Small intestine (tissue), 16 donors: Measurements from ENCODE around the gene FALEC. TPM values are rescaled to one million over a fixed set of nuclear protein-coding genes. Genes with fewer than 3 reads are reported as not detected.

Experiments used
- DNase-seq, 2 donors: peaks; one replicate each; pipeline versions ENCODE4 v3.0.0 to v3.0.0-alpha.2; 2013
- FAIRE-seq: peaks from 2 replicates; lab custom pipeline; 2012; peaks lifted over from hg19 to GRCh38; lab: Jason Lieb, UNC
- H3K27ac ChIP-seq, 3 donors: one replicate each; pipeline ENCODE4 v1.5.1; 2013; ENCODE audit warnings: low read length in 2 of 3, mild to moderate bottlenecking in 2 of 3, control low read depth in 1 of 3, inconsistent platforms in 1 of 3, low read depth in 1 of 3, moderate library complexity in 1 of 3
- H3K27me3 ChIP-seq, 3 donors: one replicate each; pipeline ENCODE4 v1.6.1; 2013; ENCODE audit warnings: low read length in 3 of 3, inconsistent platforms in 1 of 3; ENCODE audit not compliant: control insufficient read depth in 3 of 3, insufficient read depth in 3 of 3
- H3K36me3 ChIP-seq, 3 donors: one replicate each; pipeline ENCODE4 v1.6.1; 2013; ENCODE audit warnings: low read length in 3 of 3, inconsistent platforms in 1 of 3, low read depth in 1 of 3, mild to moderate bottlenecking in 1 of 3, moderate library complexity in 1 of 3; ENCODE audit not compliant: control insufficient read depth in 3 of 3, insufficient read depth in 2 of 3
- H3K4me1 ChIP-seq, 3 donors: one replicate each; pipeline ENCODE4 v1.6.1; 2013; ENCODE audit warnings: low read length in 2 of 3, inconsistent platforms in 1 of 3, low read depth in 1 of 3, mild to moderate bottlenecking in 1 of 3, moderate library complexity in 1 of 3; ENCODE audit not compliant: control insufficient read depth in 3 of 3, insufficient read depth in 2 of 3
- H3K4me3 ChIP-seq, 3 donors: one replicate each; pipeline ENCODE4 v1.5.1; 2013; ENCODE audit warnings: low read length in 3 of 3, control low read depth in 1 of 3, inconsistent platforms in 1 of 3, low read depth in 1 of 3, mild to moderate bottlenecking in 1 of 3, moderate library complexity in 1 of 3
- H3K9me3 ChIP-seq, 2 donors: one replicate each; pipeline ENCODE4 v1.6.1; 2013; ENCODE audit warnings: low read depth in 1 of 2, low read length in 1 of 2; ENCODE audit not compliant: control insufficient read depth in 2 of 2, insufficient read depth in 1 of 2
- WGBS, 3 donors: extraction: QIAGEN DNeasy Blood & Tissue Kit; methylation state at CpG; one replicate each; pipeline ENCODE4 v1.1.7; 2013; 5-methylcytosine and 5-hydroxymethylcytosine counted together
- long read RNA-seq, 10 donors: transcript quantifications; one replicate each; lab custom pipeline, GENCODE V29; 2026
- polyA plus RNA-seq, 4 donors: library from polyadenylated mRNA; stranded (reverse) in 3 of 4; unstranded in 1 of 4; fragments of 200-250 nt in 3 of 4; fragments of 120-200 nt in 1 of 4; gene quantifications; one replicate each; pipeline versions ENCODE4 v1.2.1 to v1.2.3, GENCODE V29; 2013
- donor health status: healthy with polysubstance abuse.
- donor health status: control.
- donor health status: control.
- donor health status: Bipolar disorder and iron deficiency.
- donor health status: healthy.

FALEC gene
- polyA plus RNA-seq = under 1 TPM in 1 of 4 donors, not detected in 3; 0.24 TPM
- long read RNA-seq, donor 1 = 0 reads
- long read RNA-seq, donor 2 = 0 reads
- long read RNA-seq, donor 3 = 0 reads
- long read RNA-seq, donor 4 = 0 reads
- long read RNA-seq, donor 5 = 0 reads
- long read RNA-seq, donor 6 = 0 reads
- long read RNA-seq, donor 7 = 0 reads
- long read RNA-seq, donor 8 = 0 reads
- long read RNA-seq, donor 9 = 0 reads
- long read RNA-seq, donor 10 = 0 reads

DNA sequence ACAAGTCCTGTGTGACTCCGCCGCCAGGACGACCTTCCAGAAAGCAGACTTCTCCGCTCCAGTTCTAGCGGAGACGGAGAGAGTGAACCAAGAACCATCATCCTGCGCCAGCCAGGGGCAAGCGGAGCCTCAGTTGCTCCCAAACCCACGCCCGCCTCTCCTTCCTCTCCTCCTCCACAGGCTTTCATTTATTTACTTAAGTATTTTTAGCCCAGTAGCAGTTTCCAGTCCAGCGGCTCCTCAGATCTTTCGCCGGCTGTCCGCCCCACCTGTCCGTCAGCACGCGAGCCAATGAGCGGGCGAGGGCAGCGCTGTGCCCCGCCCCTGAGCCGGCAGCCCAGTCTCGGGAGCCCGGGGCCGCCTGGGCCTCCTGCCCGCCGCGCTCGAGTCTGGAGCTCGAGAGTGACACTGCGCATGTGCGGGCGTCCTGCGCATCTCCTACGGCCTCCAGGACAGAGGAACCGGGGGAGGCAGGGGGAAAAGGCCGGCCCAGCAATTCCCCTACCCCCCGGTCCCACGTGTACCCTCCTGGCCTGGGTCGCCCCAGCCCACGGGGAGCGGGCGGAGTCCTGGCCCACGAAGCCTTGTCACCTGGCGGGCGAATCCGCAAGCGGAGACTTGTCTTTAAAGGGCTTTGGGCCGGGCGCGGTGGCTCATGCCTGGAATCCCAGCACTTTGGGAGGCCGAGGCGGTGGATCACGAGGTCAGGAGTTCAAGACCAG, at the start of gene FALEC:
FALEC (plus strand) TSS at position 425 of the 722 bp plus-strand sequence.
- Histone ChIP-seq H3K4me3 (peak within 1 kb of the TSS; percentile 52 to 66 (median 56)), H3K4me1 (peaks cover 2 to 12% (median 4%) of the 10 kb centered on the region in 3 donors), H3K27me3 (no peaks in the 10 kb centered on the region), H3K9me3 (no peaks in the 10 kb centered on the region), H3K36me3 (peaks cover 0 to 18% (median 0%) of the 10 kb centered on the region in 3 donors), H3K27ac (peak within 1 kb of the TSS; percentile 28 to 83 (median 39))
- WGBS, 3 donors = 0% methylated on average over 44 to 54 of the region's 54 CpGs
- FAIRE-seq = no peak
- peak; percentile 96 for DNase-seq

DNA sequence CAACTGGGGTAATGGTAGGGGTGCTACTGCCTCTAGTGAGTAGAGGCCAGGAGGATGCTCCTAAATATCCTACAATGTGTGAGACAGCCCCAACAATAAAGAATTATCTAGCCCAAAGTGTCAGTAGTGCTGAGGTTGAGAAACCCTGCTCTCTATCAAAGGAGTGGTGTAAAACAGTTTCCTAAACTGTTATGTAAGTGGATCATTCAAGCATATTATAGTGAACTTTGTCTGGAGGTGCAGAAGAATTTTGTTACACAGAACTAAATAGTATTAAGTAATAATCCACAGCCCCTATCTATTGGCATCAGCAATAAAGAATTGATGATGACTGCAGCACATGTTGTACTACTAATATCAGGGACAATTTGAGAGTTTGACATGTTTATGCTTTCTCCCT, 48.6 kb upstream of the FALEC start:
- DNase-seq (no peak), FAIRE-seq (no peak)
- H3K9me3 ChIP-seq = no peaks in the 10 kb centered on the region
- H3K27ac ChIP-seq = no peak overlapping the region
- no peaks in the 10 kb centered on the region for H3K4me1 ChIP-seq
- no peaks in the 10 kb centered on the region for H3K27me3 ChIP-seq
- peaks cover 17 to 66% (median 19%) of the 10 kb centered on the region in 3 donors for H3K36me3 ChIP-seq
- H3K4me3 ChIP-seq = no peak overlapping the region

DNA sequence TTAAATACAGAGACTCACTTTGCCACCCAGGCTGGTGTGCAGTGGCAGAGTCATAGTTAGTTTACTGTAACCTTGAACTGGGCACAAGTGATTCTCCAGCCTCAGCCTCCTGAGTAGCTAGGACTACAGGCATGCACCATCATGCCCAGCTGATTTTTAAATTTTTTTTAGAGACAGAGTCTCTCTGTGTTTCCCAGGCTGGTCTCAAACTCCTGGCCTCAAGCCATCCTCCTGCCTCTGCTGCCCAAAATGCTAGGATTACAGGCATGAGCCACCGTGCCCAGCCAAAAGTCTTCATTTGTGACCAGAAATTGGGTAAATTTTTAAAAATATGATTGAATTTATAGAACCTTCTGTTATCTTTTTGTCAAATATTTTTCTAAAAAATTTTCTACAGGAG, 46.3 kb upstream of the FALEC start:
- H3K36me3 ChIP-seq = peaks cover 17 to 61% (median 25%) of the 10 kb centered on the region in 3 donors
- H3K9me3 ChIP-seq = no peaks in the 10 kb centered on the region
- no peak for FAIRE-seq
- no peaks in the 10 kb centered on the region for H3K27me3 ChIP-seq
- no peak overlapping the region for H3K4me3 ChIP-seq
- H3K4me1 ChIP-seq = no peaks in the 10 kb centered on the region
- DNase-seq = no peak
- no peak overlapping the region for H3K27ac ChIP-seq
- WGBS, 3 donors = 90 to 93% (median 91%) methylated on average over 1 of the region's 1 CpG

DNA sequence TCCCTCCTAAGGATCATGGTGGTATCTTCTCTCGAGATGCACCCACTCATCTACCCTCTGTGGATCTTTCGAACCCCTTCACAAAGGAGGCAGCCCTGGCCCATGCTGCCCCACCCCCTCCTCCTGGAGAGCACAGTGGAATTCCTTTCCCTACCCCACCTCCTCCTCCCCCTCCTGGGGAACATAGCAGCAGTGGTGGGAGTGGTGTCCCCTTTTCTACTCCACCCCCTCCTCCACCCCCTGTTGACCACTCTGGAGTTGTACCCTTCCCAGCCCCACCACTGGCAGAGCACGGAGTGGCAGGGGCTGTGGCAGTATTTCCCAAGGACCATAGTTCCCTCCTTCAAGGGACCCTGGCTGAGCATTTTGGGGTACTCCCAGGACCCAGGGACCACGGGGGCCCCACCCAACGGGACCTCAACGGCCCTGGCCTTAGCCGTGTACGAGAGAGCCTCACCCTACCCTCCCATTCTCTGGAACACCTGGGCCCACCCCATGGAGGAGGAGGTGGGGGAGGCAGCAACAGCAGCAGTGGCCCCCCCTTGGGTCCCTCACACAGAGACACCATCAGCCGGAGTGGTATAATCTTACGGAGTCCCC, 42.9 kb upstream of the FALEC start:
- H3K36me3 ChIP-seq = peaks cover 14 to 40% (median 25%) of the 10 kb centered on the region in 3 donors
- H3K4me1 ChIP-seq = peaks cover 0 to 5% (median 0%) of the 10 kb centered on the region in 3 donors
- H3K9me3 ChIP-seq = no peaks in the 10 kb centered on the region
- H3K27me3 ChIP-seq = no peaks in the 10 kb centered on the region
- H3K4me3 ChIP-seq = no peak overlapping the region
- WGBS, 3 donors = 90 to 95% (median 91%) methylated on average over 10 of the region's 10 CpGs
- H3K27ac ChIP-seq = no peak overlapping the region
- no peak for DNase-seq
- no peak for FAIRE-seq

DNA sequence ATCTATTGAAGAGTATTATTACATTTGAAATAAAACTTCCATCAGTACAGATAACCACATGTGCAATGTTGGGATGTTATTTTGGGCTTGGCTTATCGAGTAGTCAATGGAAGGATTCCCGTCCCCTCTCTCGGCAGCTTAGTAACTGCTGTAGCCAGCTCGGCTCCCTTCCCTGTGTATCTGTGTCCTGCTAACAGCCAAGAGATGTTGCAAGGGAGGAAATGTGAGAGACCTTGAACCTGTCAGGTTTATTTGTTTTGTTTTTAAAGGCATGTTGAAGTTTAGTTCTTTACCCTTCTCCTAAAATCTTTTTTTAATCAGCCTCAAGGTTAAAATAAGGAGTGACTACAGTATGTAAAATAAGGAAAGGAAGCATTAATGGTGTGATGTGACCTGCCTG, 41.9 kb upstream of the FALEC start:
- Histone ChIP-seq H3K36me3 (peaks cover 12 to 32% (median 25%) of the 10 kb centered on the region in 3 donors), H3K4me1 (peaks cover 0 to 5% (median 0%) of the 10 kb centered on the region in 3 donors), H3K9me3 (no peaks in the 10 kb centered on the region), H3K27me3 (no peaks in the 10 kb centered on the region), H3K27ac (no peak overlapping the region), H3K4me3 (no peak overlapping the region)
- no peak for DNase-seq
- no peak for FAIRE-seq
- WGBS, 3 donors = 81 to 85% (median 85%) methylated on average over 4 of the region's 4 CpGs

DNA sequence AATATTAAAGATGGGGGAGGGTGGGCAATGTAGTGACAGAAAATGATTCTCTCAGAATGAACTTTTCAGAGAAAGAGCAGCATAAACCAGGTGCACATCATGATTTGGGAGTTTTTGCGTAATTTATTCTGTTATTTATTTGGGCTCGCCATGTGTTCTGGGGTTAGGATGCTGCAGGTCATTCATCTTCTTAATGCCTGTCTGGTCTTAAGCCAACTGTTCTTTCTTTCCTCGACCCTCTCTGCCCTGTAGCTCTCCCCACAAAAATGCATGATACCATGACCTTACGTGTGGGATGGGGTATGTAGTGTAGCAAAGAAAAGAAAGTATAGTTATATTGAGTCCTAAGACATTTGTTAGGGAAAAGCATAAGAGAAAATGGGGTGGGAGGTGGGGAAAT, 40.7 kb upstream of the FALEC start:
- FAIRE-seq = no peak
- peaks cover 0 to 5% (median 0%) of the 10 kb centered on the region in 3 donors for H3K4me1 ChIP-seq

DNA sequence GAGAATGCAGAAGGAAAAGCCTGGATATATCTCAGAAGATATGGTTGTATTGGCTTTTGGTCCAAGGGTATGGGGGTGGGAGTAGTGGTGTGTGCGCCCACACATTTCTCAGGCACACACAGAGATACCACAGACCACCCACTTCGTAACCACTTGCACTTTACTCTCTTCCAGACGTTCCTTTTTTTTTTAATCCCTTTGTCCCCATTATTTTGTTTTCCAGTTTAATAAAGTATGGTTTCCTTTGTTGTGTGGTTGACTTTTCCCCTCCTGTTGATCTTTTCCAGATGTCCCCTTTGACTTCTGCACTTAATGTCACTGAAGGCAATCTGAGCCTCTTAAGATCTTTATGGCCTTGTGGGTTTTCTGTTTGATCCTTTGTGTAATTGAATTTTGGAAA, 38.8 kb upstream of the FALEC start:
- H3K9me3 ChIP-seq = no peaks in the 10 kb centered on the region
- DNase-seq (no peak), FAIRE-seq (no peak)
- 67 to 81% (median 68%) methylated on average over 3 of the region's 3 CpGs for WGBS, 3 donors
- no peak overlapping the region for H3K27ac ChIP-seq
- H3K27me3 ChIP-seq = no peaks in the 10 kb centered on the region
- peaks cover under 1 to 14% (median 11%) of the 10 kb centered on the region in 3 donors for H3K36me3 ChIP-seq
- H3K4me3 ChIP-seq = no peak overlapping the region
- peaks cover 0 to 5% (median 0%) of the 10 kb centered on the region in 3 donors for H3K4me1 ChIP-seq

More for the DNA sequence above, 40.7 kb upstream of the FALEC start:
- Histone ChIP-seq H3K9me3 (no peaks in the 10 kb centered on the region), H3K36me3 (peaks cover 12 to 29% (median 25%) of the 10 kb centered on the region in 3 donors), H3K27me3 (no peaks in the 10 kb centered on the region), H3K4me3 (no peak overlapping the region), H3K27ac (no peak overlapping the region)
- DNase-seq = no peak
- WGBS, 3 donors = 70 to 87% (median 83%) methylated on average over 4 of the region's 4 CpGs

DNA sequence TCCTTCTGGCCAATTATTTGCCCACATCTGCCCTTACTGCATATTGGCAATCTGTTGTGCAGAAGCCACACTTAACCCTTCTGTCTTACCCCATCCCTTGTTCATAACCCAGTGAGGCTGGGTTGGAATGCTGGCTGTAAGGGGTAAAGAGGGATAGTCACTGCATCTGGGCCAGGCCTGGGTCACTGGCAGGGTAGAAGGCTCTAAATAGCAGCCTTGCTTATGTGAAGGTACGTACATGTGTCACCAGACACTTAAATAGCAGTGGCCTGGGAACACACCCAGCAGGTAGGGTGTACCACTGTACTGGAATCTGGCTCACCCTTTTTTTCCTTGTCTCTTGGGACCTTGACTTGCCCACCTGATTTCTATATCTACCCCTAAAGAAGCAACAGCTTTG, 38.2 kb upstream of the FALEC start:
- H3K27ac ChIP-seq = peak overlapping the region in 2 of 3 donors; percentile 27 to 48
- FAIRE-seq (no peak), DNase-seq (peak in 1 of 2 donors; percentile 10)
- peaks cover 0 to 5% (median 0%) of the 10 kb centered on the region in 3 donors for H3K4me1 ChIP-seq
- H3K4me3 ChIP-seq = no peak overlapping the region
- peaks cover 0 to 9% (median 5%) of the 10 kb centered on the region in 3 donors for H3K36me3 ChIP-seq
- H3K9me3 ChIP-seq = no peaks in the 10 kb centered on the region
- H3K27me3 ChIP-seq = no peaks in the 10 kb centered on the region
- 25 to 58% (median 53%) methylated on average over 1 of the region's 1 CpG for WGBS, 3 donors
